Caco-2 (cell line): ENCODE results near the gene RERE. TPM values are rescaled to one million over a fixed set of nuclear protein-coding genes. Genes with fewer than 3 reads are reported as not detected.

Experiments used
- BruUV-seq: library from RNA; stranded (reverse); fragments of 400-500 nt; replicated peaks from 2 replicates; lab custom pipeline; 2021; lab: Mats Ljungman, UMichigan
- CTCF ChIA-PET: fragments of 300-600 bp; sonication (Branson Sonifier 250); formaldehyde crosslinking; loops from one replicate; lab custom pipeline; 2022; ENCODE audit warnings: antibody characterized with exemption; lab: Charles Lee
- POLR2A ChIA-PET: fragments of 300-600 bp; sonication (Branson Sonifier 250); formaldehyde crosslinking; loops from one replicate; lab custom pipeline; 2022; ENCODE audit warnings: antibody characterized with exemption; lab: Charles Lee
- DNase-seq, 2 experiments: peaks; one replicate each; pipeline versions ENCODE4 v3.0.0 to v3.0.0-alpha.2; 2020 to 2022
- H3K27me3 ChIP-seq: replicated peaks from 2 replicates; pipeline ENCODE4 v1.6.0; 2011; ENCODE audit warnings: low read length; ENCODE audit not compliant: control insufficient read depth, insufficient read depth
- H3K36me3 ChIP-seq: 2 replicates; pipeline ENCODE4 v1.5.1; 2011; ENCODE audit warnings: low read length; ENCODE audit not compliant: control insufficient read depth, insufficient read depth
- H3K4me1 ChIP-seq: fragments of 250-450 bp; sonication (Bioruptor Pico); 2 replicates; pipeline ENCODE4 v1.5.1; 2020; ENCODE audit warnings: mild to moderate bottlenecking
- H3K4me3 ChIP-seq: 2 replicates; pipeline ENCODE4 v1.5.1; 2011; ENCODE audit warnings: low read depth, mild to moderate bottlenecking, control low read depth, low read length
- H3K9me3 ChIP-seq: fragments of 250-450 bp; sonication (Bioruptor Pico); 2 replicates; pipeline ENCODE4 v1.5.1; 2020; ENCODE audit warnings: mild to moderate bottlenecking, moderate library complexity
- H3K27ac Mint-ChIP-seq: one replicate; pipeline ENCODE4 v1.8.0; 2022; ENCODE audit warnings: mixed read lengths; ENCODE audit not compliant: unreplicated experiment
- H3K27me3 Mint-ChIP-seq: one replicate; pipeline ENCODE4 v1.8.0; 2022; ENCODE audit warnings: mixed read lengths; ENCODE audit not compliant: insufficient read depth, unreplicated experiment
- H3K36me3 Mint-ChIP-seq: one replicate; pipeline ENCODE4 v1.8.0; 2022; ENCODE audit warnings: mild to moderate bottlenecking, mixed read lengths; ENCODE audit not compliant: insufficient read depth, unreplicated experiment
- H3K4me1 Mint-ChIP-seq: one replicate; pipeline ENCODE4 v1.8.0; 2022; ENCODE audit warnings: low read depth, mixed read lengths; ENCODE audit not compliant: unreplicated experiment
- H3K4me3 Mint-ChIP-seq: one replicate; pipeline ENCODE4 v1.8.0; 2022; ENCODE audit warnings: mild to moderate bottlenecking, moderate library complexity, mixed read lengths; ENCODE audit not compliant: unreplicated experiment
- H3K9me3 Mint-ChIP-seq: one replicate; pipeline ENCODE4 v1.8.0; 2022; ENCODE audit warnings: mixed read lengths; ENCODE audit not compliant: unreplicated experiment
- intact Hi-C: fragments of 100-400 bp; cut with micrococcal nuclease; formaldehyde crosslinking; loops from one replicate; pipeline ENCODE4 v1.10.0; 2022; ENCODE audit not compliant: unreplicated experiment
- total RNA-seq: library from RNA; stranded (reverse); gene quantifications from 2 replicates; pipeline ENCODE4 v1.2.3, GENCODE V29; 2022
- TF ChIP-seq, protein P1 (sequence below), 2 experiments: fragments of 200-600 bp in 1 of 2; IDR thresholded peaks; 1 replicate in 1 of 2; 2 replicates in 1 of 2; pipeline versions ENCODE4 v1.5.1 to v1.8.0; 2011 to 2022; ENCODE audit warnings: antibody characterized with exemption in 1 of 2, control low read depth in 1 of 2, inconsistent platforms in 1 of 2, low read depth in 1 of 2, low read length in 1 of 2, mild to moderate bottlenecking in 1 of 2, moderate library complexity in 1 of 2; ENCODE audit not compliant: insufficient read depth in 1 of 2, severe bottlenecking in 1 of 2, unreplicated experiment in 1 of 2

RERE gene
- total RNA-seq, 1 experiment from 2014 or later = 85.2 TPM

DNA sequence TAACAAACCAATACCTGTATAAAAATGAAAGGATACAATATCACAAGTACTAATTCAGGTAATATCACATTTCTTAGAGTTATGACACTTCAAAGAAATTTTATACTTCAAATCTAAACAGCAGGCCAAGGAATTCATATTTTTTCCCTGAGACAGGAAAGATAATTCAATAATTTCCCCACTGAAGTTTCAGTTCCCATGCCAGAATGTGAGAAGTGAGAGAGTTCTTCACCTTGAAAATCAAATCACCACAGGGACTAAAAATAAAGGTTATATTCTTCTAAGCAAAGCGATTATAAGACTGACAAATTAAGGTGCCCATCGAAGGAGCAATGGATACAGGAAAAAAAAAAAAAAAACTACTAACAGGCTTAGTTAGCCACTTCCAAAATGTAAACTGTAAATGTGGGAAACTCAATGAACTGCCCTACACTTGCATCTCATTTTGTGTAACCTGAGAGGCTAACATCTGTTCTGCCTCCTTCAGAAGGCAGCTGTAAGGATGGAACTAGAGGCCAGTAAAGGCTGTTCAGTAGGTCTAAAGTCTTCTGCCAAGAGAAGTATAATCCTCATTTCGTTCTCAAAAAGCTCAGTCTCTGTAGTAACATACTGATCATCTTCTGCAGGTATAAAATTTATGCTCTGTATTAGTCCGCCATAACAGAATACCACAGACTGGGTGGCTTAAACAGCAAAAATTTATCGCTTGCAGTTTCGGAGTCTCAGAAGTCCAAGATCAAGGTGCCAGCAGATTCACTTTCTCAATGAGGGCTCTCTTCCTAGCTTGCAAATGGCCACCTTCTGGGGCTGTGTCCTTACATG lies 127.8 kb downstream of the RERE start:
- Mint-ChIP-seq H3K36me3 (no peaks in the 10 kb centered on the region), H3K27me3 (no peaks in the 10 kb centered on the region), H3K4me1 (no peaks in the 10 kb centered on the region), H3K27ac (no peak overlapping the region), H3K4me3 (no peak overlapping the region), H3K9me3 (no peaks in the 10 kb centered on the region)
- Histone ChIP-seq H3K36me3 (no peaks in the 10 kb centered on the region), H3K27me3 (no peaks in the 10 kb centered on the region), H3K9me3 (0 out of 2 replicates have a peak, but pooled peaks cover 3% of the 10 kb centered on the region), H3K4me3 (no peak overlapping the region), H3K4me1 (no peaks in the 10 kb centered on the region; the same call in 1 of the 2 replicates)
- DNase-seq = no peak
- POLR2A ChIA-PET = no interaction called here
- CTCF ChIA-PET = interaction anchor here (1.5 kb wide), 1 partner anchor 9 kb away, joined by 3 read pairs; no protein-coding TSS in a partner anchor
- TF ChIP-seq, protein P1, sequence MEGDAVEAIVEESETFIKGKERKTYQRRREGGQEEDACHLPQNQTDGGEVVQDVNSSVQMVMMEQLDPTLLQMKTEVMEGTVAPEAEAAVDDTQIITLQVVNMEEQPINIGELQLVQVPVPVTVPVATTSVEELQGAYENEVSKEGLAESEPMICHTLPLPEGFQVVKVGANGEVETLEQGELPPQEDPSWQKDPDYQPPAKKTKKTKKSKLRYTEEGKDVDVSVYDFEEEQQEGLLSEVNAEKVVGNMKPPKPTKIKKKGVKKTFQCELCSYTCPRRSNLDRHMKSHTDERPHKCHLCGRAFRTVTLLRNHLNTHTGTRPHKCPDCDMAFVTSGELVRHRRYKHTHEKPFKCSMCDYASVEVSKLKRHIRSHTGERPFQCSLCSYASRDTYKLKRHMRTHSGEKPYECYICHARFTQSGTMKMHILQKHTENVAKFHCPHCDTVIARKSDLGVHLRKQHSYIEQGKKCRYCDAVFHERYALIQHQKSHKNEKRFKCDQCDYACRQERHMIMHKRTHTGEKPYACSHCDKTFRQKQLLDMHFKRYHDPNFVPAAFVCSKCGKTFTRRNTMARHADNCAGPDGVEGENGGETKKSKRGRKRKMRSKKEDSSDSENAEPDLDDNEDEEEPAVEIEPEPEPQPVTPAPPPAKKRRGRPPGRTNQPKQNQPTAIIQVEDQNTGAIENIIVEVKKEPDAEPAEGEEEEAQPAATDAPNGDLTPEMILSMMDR (IDR thresholded peaks at IDR 0.05; ENCODE audit: insufficient read depth in 1 of 2, low read depth in 1 of 2, low read length in 1 of 2, severe bottlenecking in 1 of 2, unreplicated experiment in 1 of 2) = no peak
- BruUV-seq = no TSS peak
- intact Hi-C loops = no loop called here

- DNase-seq = no peak
- no peaks in the 10 kb centered on the region for H3K27me3 ChIP-seq
- H3K4me3 ChIP-seq = no peak overlapping the region
- TF ChIP-seq, protein P1 (IDR thresholded peaks at IDR 0.05; ENCODE audit: insufficient read depth in 1 of 2, low read depth in 1 of 2, low read length in 1 of 2, severe bottlenecking in 1 of 2, unreplicated experiment in 1 of 2) = no peak
- H3K4me3 Mint-ChIP-seq = no peak overlapping the region
- H3K36me3 ChIP-seq = no peaks in the 10 kb centered on the region
- no TSS peak for BruUV-seq
- 0 out of 2 replicates have a peak, but pooled peaks cover under 1% of the 10 kb centered on the region for H3K9me3 ChIP-seq
- no peaks in the 10 kb centered on the region for H3K27me3 Mint-ChIP-seq
- no peaks in the 10 kb centered on the region for H3K4me1 Mint-ChIP-seq
- no peak overlapping the region for H3K27ac Mint-ChIP-seq
- peaks cover under 1% of the 10 kb centered on the region for H3K4me1 ChIP-seq
- no peaks in the 10 kb centered on the region for H3K9me3 Mint-ChIP-seq
- POLR2A ChIA-PET = no interaction called here
- H3K36me3 Mint-ChIP-seq = no peaks in the 10 kb centered on the region
- CTCF ChIA-PET = no interaction called here
- intact Hi-C loops = no loop called here
These were observed 129.9 kb downstream of the RERE start for GRCh38 chr1:8687538-8687937.

DNA sequence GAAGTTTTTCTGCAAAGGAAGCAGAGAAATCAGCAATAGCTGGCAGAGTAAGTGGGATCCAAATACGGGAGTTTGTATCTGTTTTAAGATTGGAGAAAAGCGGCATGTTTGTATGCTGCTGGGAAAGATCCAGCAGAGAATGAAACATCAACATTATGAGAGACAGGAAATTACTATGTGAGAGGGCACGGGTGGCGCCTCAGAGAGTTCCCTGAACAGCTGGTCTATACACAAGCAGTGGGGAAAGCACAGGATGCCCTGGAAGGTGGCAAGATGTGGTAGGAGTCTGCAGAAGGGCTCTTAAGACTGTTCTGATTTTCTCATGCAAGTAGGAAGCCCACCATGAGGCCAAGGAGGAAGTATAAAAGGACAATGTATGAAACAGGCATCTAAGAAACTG lies 130.4 kb downstream of the RERE start:
- CTCF ChIA-PET = no interaction called here
- TF ChIP-seq, protein P1 (IDR thresholded peaks at IDR 0.05; ENCODE audit: insufficient read depth in 1 of 2, low read depth in 1 of 2, low read length in 1 of 2, severe bottlenecking in 1 of 2, unreplicated experiment in 1 of 2) = no peak
- H3K36me3 Mint-ChIP-seq = no peaks in the 10 kb centered on the region
- no peaks in the 10 kb centered on the region for H3K27me3 Mint-ChIP-seq
- no peak overlapping the region for H3K4me3 Mint-ChIP-seq
- Histone ChIP-seq H3K27me3 (no peaks in the 10 kb centered on the region), H3K4me3 (no peak overlapping the region), H3K4me1 (peaks cover 6% of the 10 kb centered on the region), H3K36me3 (no peaks in the 10 kb centered on the region), H3K9me3 (no peaks in the 10 kb centered on the region)
- intact Hi-C loops = no loop called here
- no peaks in the 10 kb centered on the region for H3K4me1 Mint-ChIP-seq
- DNase-seq = no peak
- H3K9me3 Mint-ChIP-seq = no peaks in the 10 kb centered on the region
- H3K27ac Mint-ChIP-seq = no peak overlapping the region
- no TSS peak for BruUV-seq
- POLR2A ChIA-PET = no interaction called here
